ENCODE data around the gene USP19.

The USP19 gene

GRCh38 chr3:49119439-49119838 lies 1.2 kb downstream of the USP19 start:
- peak overlapping the region; percentile 15 to 97 for H3K27ac ChIP-seq
- DNase-seq (ENCODE audit: low spot score), result no peak
- H3K4me3 ChIP-seq, result peak overlapping the region; percentile 94
- TF ChIP-seq, protein P1, sequence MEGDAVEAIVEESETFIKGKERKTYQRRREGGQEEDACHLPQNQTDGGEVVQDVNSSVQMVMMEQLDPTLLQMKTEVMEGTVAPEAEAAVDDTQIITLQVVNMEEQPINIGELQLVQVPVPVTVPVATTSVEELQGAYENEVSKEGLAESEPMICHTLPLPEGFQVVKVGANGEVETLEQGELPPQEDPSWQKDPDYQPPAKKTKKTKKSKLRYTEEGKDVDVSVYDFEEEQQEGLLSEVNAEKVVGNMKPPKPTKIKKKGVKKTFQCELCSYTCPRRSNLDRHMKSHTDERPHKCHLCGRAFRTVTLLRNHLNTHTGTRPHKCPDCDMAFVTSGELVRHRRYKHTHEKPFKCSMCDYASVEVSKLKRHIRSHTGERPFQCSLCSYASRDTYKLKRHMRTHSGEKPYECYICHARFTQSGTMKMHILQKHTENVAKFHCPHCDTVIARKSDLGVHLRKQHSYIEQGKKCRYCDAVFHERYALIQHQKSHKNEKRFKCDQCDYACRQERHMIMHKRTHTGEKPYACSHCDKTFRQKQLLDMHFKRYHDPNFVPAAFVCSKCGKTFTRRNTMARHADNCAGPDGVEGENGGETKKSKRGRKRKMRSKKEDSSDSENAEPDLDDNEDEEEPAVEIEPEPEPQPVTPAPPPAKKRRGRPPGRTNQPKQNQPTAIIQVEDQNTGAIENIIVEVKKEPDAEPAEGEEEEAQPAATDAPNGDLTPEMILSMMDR (IDR thresholded peaks at IDR 0.05), result no peak

- DNase-seq (ENCODE audit: low spot score), result no peak
These were observed 1.6 kb downstream of the USP19 start for GRCh38 chr3:49119036-49119435.

DNA sequence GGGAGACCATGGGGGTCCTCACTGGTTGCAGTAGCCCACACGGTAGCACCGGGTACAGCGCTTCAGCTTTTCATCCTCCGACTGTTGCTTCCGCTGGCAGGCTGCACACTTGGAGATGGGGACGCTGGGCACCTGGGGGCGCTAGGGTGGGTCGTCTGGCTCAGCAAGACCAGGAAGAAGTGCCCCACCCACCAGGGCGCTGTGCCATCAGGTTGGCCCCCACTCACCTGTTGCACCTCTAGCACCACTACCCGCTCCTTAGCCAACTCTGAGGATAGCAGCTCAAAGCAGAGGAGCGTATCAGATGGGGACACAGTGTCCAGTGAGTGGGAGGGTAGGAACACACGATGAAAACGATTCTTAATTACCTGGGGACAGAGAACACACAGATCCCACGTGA lies 8.4 kb downstream of the USP19 start:
- no peak for DNase-seq (ENCODE audit: low spot score)
- H3K27ac ChIP-seq, result no peak overlapping the region
- no peak overlapping the region for H3K4me3 ChIP-seq
- TF ChIP-seq, protein P1 (IDR thresholded peaks at IDR 0.05), result no peak

More at GRCh38 chr3:49119036-49119435, 1.6 kb downstream of the USP19 start:
- TF ChIP-seq, protein P1 (IDR thresholded peaks at IDR 0.05), result no peak
- Histone ChIP-seq H3K4me3 (peak overlapping the region; percentile 94), H3K27ac (peak overlapping the region; percentile 15 to 97)

- DNase-seq (ENCODE audit: low spot score), result no peak
- no peak overlapping the region for H3K4me3 ChIP-seq
- TF ChIP-seq, protein P1 (IDR thresholded peaks at IDR 0.05), result no peak
- H3K27ac ChIP-seq, result no peak overlapping the region
These were observed 9.3 kb downstream of the USP19 start for GRCh38 chr3:49111347-49111746.

GRCh38 chr3:49110780-49111179 lies 9.8 kb downstream of the USP19 start:
- Histone ChIP-seq H3K27ac (no peak overlapping the region), H3K4me3 (no peak overlapping the region)
- no peak for DNase-seq (ENCODE audit: low spot score)
- TF ChIP-seq, protein P1 (IDR thresholded peaks at IDR 0.05), result no peak

DNA sequence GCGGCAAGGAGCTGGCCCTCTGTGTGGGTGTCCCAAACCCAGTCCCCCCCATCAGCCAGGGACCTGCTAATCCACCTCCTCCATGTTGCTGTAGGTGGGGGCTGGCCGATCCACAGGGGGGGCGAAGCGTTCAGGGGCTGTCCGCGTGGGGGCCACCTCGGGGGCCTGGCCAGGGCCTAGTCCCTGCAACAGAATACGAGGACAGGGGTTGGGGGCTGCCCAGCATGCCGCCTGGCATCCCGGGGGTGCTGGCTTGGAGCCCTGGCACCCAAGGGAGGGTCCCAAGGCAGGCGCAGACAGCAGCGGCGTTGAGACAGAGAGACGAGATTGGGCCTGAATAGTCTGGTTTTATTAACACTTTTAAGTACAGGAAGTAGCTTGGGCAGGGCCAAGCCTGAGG lies 12.3 kb downstream of the USP19 start:
- no peak for DNase-seq (ENCODE audit: low spot score)
- Histone ChIP-seq H3K27ac (no peak overlapping the region), H3K4me3 (no peak overlapping the region)
- TF ChIP-seq, protein P1 (IDR thresholded peaks at IDR 0.05), result no peak

DNA sequence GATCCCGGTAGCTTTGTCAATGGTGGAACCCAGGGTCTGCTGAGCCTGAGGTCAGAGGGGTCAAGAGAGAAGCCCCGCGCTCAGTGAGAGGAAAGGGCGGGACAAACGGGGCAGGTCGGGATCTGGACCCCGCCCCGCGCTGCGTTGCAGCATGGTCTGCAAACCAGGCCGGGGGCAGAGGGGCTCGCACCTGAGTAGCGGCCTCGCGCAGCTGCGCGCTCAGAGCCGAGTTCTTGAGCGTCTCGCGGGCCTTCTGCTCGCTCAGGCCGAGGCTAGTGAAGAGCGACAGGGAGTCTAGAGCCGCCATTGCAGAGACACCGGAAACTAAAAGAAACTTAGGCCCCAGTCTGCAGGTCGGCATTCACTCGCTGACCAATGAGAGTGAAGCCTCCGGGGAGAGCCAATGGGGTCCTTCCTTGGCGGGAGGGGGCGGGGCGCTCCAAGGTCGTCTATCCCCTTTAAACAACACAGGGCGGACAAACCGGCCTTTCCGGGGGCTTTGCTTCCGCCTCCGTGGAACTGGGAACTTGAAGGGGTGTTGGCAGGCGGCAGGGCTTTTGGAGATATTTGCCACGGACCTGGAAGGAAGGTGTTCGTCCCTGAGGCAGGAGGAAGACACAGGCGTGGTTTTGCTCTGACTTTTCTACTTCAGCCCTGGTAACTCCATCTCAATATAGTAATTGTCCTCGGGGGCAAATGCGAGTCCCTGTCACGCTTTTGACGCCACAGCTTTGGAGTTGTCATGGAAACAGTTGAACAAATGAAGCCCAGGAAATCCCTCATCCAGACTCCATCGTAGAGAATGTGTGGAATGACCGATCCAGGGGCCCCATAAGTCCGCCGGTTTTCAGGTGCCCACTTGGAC lies 16.0 kb downstream of the USP19 start, which contains the start of gene QARS1:
QARS1 (minus strand) TSS at position 331 of the 865 bp plus-strand sequence; CDS start at position 307, 24 bp downstream.
- TF ChIP-seq, protein P1 (IDR thresholded peaks at IDR 0.05), result no peak
- peak within 1 kb of the TSS; percentile 51 to 88 for H3K27ac ChIP-seq
- H3K4me3 ChIP-seq, result peak within 1 kb of the TSS; percentile 91
- DNase-seq (ENCODE audit: low spot score), result peak; percentile 98

Data from coronary artery (tissue), 2 donors.